ENCODE data around the gene SMOC2.

The SMOC2 gene

DNA sequence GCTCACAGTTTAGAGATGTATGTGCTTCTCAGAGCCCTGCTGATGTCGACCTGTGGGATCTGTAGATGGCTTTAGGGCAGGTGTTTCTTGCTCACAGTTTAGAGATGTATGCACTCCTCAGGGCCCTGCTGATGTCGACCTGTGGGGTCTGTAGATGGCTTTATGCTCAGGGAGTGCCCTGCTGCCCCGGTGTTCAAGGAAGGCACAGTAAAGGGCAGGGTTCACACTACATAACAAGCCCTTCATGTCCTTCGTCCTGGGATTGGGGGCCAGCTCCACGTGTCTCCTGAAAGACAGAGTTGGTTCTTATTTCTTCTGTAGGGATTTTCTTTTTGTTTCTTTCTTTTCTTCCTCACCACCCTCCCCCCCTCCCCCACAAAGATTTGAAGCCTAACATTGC is 91.1 kb downstream of the SMOC2 start:
- TF ChIP-seq, protein P1, sequence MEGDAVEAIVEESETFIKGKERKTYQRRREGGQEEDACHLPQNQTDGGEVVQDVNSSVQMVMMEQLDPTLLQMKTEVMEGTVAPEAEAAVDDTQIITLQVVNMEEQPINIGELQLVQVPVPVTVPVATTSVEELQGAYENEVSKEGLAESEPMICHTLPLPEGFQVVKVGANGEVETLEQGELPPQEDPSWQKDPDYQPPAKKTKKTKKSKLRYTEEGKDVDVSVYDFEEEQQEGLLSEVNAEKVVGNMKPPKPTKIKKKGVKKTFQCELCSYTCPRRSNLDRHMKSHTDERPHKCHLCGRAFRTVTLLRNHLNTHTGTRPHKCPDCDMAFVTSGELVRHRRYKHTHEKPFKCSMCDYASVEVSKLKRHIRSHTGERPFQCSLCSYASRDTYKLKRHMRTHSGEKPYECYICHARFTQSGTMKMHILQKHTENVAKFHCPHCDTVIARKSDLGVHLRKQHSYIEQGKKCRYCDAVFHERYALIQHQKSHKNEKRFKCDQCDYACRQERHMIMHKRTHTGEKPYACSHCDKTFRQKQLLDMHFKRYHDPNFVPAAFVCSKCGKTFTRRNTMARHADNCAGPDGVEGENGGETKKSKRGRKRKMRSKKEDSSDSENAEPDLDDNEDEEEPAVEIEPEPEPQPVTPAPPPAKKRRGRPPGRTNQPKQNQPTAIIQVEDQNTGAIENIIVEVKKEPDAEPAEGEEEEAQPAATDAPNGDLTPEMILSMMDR (IDR thresholded peaks at IDR 0.05; ENCODE audit: poor library complexity, severe bottlenecking) = no peak
- ATAC-seq (ENCODE audit: low read depth) (no peak), DNase-seq (ENCODE audit: low spot score) (no peak)
- H3K9me3 ChIP-seq (ENCODE audit: severe bottlenecking) = peaks cover 1% of the 10 kb centered on the region
- H3K27ac ChIP-seq (ENCODE audit: poor library complexity, severe bottlenecking) = no peak overlapping the region
- H3K36me3 ChIP-seq (ENCODE audit: low read depth) = no peaks in the 10 kb centered on the region
- no peaks in the 10 kb centered on the region for H3K4me1 ChIP-seq (ENCODE audit: insufficient read depth, poor library complexity, severe bottlenecking)
- no peak overlapping the region for H3K4me3 ChIP-seq (ENCODE audit: severe bottlenecking)
- no peaks in the 10 kb centered on the region for H3K27me3 ChIP-seq (ENCODE audit: insufficient read depth, poor library complexity, severe bottlenecking)

DNA sequence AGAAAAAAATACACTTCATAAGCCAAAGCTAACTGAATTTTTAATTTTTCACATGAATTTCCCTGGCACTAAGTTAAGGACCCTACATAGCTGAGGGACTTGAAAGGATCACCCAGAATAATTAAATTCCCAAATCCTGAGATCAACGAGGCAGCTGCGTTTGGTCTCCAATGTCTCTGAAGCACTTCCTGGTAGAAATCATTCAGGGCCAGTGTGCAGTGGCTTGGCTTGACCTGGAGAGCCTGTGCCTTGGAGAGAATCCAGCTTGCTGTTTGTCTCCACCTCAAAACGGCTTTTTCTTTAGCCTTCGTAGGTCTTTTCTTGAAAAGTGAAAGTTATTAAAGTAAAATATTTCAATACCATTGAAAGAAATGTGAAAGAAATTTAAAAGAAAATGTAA is 92.4 kb downstream of the SMOC2 start:
- Histone ChIP-seq H3K27ac (ENCODE audit: poor library complexity, severe bottlenecking) (no peak overlapping the region), H3K4me3 (ENCODE audit: severe bottlenecking) (no peak overlapping the region), H3K9me3 (ENCODE audit: severe bottlenecking) (no peaks in the 10 kb centered on the region), H3K36me3 (ENCODE audit: low read depth) (no peaks in the 10 kb centered on the region), H3K4me1 (ENCODE audit: insufficient read depth, poor library complexity, severe bottlenecking) (no peaks in the 10 kb centered on the region), H3K27me3 (ENCODE audit: insufficient read depth, poor library complexity, severe bottlenecking) (no peaks in the 10 kb centered on the region)
- no peak for ATAC-seq (ENCODE audit: low read depth)
- DNase-seq (ENCODE audit: low spot score) = no peak
- TF ChIP-seq, protein P1 (IDR thresholded peaks at IDR 0.05; ENCODE audit: poor library complexity, severe bottlenecking) = no peak

DNA sequence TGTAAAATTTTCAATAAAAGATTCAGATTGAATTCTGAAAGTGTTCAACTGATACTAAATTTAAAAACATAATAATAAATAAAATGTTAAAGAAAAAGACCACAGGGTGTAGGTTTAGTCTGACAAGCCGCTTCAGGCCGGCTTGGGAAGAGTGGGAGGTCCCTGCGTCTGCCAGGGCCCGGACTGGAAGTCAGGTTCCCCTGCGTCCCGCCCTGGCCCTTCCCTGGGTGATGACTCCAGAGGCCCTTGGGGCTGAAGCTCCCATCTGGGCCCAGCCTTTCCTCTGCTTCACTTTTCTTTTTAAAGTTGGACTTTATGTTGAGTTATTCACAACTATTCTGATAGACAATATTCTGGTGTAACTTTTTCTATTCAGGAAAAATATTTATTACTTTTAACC is 93.3 kb downstream of the SMOC2 start:
- no peak for DNase-seq (ENCODE audit: low spot score)
- no peaks in the 10 kb centered on the region for H3K9me3 ChIP-seq (ENCODE audit: severe bottlenecking)
- H3K27me3 ChIP-seq (ENCODE audit: insufficient read depth, poor library complexity, severe bottlenecking) = no peaks in the 10 kb centered on the region
- H3K4me3 ChIP-seq (ENCODE audit: severe bottlenecking) = no peak overlapping the region
- H3K4me1 ChIP-seq (ENCODE audit: insufficient read depth, poor library complexity, severe bottlenecking) = no peaks in the 10 kb centered on the region
- ATAC-seq (ENCODE audit: low read depth) = no peak
- no peaks in the 10 kb centered on the region for H3K36me3 ChIP-seq (ENCODE audit: low read depth)
- TF ChIP-seq, protein P1 (IDR thresholded peaks at IDR 0.05; ENCODE audit: poor library complexity, severe bottlenecking) = no peak
- no peak overlapping the region for H3K27ac ChIP-seq (ENCODE audit: poor library complexity, severe bottlenecking)

GRCh38 chr6:168535711-168536110 is 94.7 kb downstream of the SMOC2 start:
- no peaks in the 10 kb centered on the region for H3K9me3 ChIP-seq (ENCODE audit: severe bottlenecking)
- no peak overlapping the region for H3K4me3 ChIP-seq (ENCODE audit: severe bottlenecking)
- H3K36me3 ChIP-seq (ENCODE audit: low read depth) = no peaks in the 10 kb centered on the region
- no peak overlapping the region for H3K27ac ChIP-seq (ENCODE audit: poor library complexity, severe bottlenecking)
- no peak for DNase-seq (ENCODE audit: low spot score)
- no peaks in the 10 kb centered on the region for H3K27me3 ChIP-seq (ENCODE audit: insufficient read depth, poor library complexity, severe bottlenecking)
- ATAC-seq (ENCODE audit: low read depth) = no peak
- TF ChIP-seq, protein P1 (IDR thresholded peaks at IDR 0.05; ENCODE audit: poor library complexity, severe bottlenecking) = no peak
- no peaks in the 10 kb centered on the region for H3K4me1 ChIP-seq (ENCODE audit: insufficient read depth, poor library complexity, severe bottlenecking)

- no peak overlapping the region for H3K27ac ChIP-seq (ENCODE audit: poor library complexity, severe bottlenecking)
- no peaks in the 10 kb centered on the region for H3K9me3 ChIP-seq (ENCODE audit: severe bottlenecking)
- TF ChIP-seq, protein P1 (IDR thresholded peaks at IDR 0.05; ENCODE audit: poor library complexity, severe bottlenecking) = no peak
- H3K4me1 ChIP-seq (ENCODE audit: insufficient read depth, poor library complexity, severe bottlenecking) = no peaks in the 10 kb centered on the region
- DNase-seq (ENCODE audit: low spot score) (no peak), ATAC-seq (ENCODE audit: low read depth) (no peak)
- H3K4me3 ChIP-seq (ENCODE audit: severe bottlenecking) = no peak overlapping the region
- H3K27me3 ChIP-seq (ENCODE audit: insufficient read depth, poor library complexity, severe bottlenecking) = no peaks in the 10 kb centered on the region
- H3K36me3 ChIP-seq (ENCODE audit: low read depth) = no peaks in the 10 kb centered on the region
Observed at GRCh38 chr6:168536196-168536595, 95.2 kb downstream of the SMOC2 start.
